GM19467 (cell line): ENCODE data around the gene SLC6A5.

Source experiments
- ATAC-seq: cut with Tn5 transposase; IDR thresholded peaks from one replicate; pipeline ENCODE4 v1.9.1; 2021; ENCODE audit warnings: mild to moderate bottlenecking, moderate library complexity; ENCODE audit not compliant: unreplicated experiment

The SLC6A5 gene

GRCh38 chr11:20620988-20621387, 21.6 kb downstream of the SLC6A5 start:
- no peak for ATAC-seq

- no peak for ATAC-seq
These were observed 22.3 kb downstream of the SLC6A5 start for GRCh38 chr11:20621679-20622078.

- no peak for ATAC-seq
These were observed 23.8 kb downstream of the SLC6A5 start for GRCh38 chr11:20623252-20623651.

DNA sequence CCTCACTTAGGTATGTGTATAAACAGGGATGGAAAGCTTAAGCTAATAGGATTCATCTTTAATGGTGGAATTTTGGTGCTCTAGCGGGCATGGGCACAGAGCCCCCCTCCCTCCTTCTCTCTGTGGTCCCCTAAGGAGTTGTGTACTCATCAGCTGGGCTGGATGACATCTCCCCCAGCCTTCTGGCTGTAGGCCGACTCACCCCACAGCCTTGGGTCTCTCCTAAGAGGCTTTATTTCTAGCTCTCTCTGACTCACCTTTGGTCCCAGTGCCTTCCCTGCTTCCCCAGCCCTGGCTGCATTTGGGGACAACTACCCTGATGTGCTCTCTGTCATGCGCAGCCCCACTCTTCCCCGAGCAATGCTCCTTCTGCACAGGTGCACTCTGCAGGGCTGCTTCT, 26.9 kb downstream of the SLC6A5 start:
- ATAC-seq = no peak

DNA sequence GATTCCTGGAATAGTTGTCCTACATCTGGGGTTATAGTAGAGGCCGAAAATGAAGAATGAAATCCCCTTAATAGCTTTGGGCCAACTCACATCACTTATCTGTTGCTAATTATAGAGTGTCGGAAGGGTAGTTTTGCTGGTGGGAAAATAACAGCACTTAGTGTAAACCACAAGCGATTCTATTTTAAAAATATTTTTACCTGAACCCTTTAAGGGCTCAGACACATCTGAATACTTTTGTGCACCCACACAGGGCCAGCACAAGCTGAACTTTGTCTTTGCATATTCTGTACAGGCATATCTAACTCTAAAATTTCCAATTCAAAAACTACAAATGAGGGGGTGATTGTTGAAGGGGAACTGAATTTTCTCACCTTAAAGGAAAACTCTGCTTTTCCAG, 27.6 kb downstream of the SLC6A5 start:
- ATAC-seq = no peak

- ATAC-seq = no peak
These were observed 28.3 kb downstream of the SLC6A5 start for GRCh38 chr11:20627701-20628100.

DNA sequence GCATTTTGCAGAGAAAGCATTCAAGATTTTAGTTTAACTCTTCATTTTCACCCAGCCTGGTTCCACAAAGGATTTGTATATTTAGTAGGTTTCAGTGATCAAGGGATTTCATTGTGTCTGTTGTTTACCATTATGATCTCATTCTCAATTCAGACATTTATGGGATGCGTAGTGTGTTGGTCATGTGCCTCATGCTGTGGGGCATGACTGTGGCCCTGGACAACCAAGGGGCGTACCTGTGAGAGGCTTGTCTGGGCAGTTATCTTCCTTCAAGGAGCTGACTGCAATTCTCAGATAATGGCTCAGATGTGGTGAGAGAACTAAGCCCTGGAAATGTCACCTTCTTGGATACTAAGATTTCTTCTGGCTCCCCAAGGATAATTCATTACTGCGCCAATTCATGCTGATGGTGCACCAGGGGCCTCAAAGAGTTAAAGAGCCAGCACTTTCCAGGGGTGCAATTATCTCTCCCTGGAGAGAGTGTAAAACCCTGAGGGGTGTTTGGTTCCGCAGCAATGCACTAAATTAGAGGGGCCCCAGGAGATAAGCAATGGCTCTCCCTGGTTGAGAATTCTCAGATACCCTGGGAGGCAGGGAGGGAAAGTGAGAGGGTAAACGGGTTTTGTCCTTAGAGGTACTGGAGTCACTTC, 32.2 kb downstream of the SLC6A5 start:
- ATAC-seq = no peak

- ATAC-seq = no peak
These were observed 32.7 kb downstream of the SLC6A5 start for GRCh38 chr11:20632169-20632532.

- ATAC-seq = no peak
These were observed 34.6 kb downstream of the SLC6A5 start for GRCh38 chr11:20634044-20634443.

DNA sequence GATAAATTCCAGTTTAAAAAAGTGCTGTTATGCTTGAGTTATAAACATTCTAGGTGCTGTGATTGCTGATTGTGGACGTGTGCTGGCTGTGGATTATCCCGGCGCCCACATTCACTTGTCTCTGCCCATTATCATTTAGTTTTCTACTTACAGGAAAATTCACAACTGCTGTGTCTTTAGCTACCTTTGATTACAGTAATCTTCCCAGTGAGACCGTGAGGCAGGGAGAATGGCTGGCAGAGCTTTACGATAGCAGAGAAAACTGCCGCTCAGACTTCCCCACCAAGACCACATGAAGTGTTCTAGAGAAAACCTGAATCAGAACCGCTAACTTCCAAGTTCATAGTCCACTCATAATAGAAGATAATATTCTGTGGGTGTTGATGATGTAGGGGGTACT, 35.4 kb downstream of the SLC6A5 start:
- no peak for ATAC-seq

DNA sequence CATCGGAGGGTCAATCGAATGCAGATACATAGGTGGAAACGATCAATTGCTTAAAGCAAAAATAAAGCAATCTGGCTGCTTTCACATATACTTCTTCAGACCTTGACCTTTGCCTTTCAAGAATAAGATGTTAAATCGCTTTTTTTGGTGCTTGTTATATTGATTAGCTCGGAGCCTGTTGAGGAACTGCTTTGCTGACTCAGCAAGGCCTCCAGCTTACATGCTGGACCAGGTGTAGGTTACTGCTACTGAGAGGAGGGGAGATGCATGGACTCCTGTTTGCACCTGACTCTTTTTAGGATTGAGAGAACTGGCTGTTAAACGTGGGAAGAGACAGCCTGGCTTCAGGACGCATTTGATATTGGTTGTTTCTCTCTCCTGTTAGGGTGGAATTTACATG, 38.7 kb downstream of the SLC6A5 start:
- no peak for ATAC-seq

DNA sequence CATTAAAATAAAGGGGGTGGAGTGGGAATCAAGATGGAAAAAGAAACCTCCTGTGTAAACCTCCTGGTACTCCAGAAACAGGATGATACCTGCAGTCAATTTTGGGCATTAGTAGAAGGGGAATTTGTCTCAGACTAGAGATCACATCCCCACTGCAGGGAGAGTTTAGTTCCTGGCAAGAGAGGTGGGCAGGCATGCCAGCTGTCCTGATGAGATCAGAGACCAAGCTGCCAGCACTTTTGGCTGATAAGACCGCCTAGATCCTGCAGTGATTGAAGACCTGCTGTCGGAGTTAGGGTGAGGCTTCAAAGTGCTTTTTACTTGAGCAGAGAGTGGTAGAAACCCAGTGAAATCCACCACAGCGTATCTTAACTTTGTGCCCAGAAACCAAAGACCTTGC, 40.3 kb downstream of the SLC6A5 start:
- ATAC-seq = no peak

DNA sequence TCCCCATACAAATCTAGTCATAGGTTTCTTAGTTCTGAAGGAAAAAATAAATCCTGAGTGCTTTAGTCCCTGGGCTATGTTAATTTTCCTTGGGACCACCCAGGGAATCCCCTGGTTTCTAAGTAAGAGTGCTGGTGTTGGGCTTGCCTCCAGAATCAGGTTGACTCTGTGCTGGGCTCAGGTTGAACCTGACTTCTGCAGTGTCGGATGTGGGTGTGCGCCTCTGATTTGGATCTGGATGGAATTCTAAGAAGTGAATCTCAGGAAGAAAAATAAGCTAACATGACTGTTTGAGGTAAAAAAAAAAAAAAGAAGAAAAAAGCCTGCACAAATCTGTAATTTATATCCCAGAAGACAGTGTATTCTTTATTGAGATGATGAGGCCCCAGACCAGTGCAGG, 41.0 kb downstream of the SLC6A5 start:
- no peak for ATAC-seq

- no peak for ATAC-seq
These were observed 45.0 kb downstream of the SLC6A5 start for GRCh38 chr11:20644360-20644759.

- no peak for ATAC-seq
These were observed 48.7 kb downstream of the SLC6A5 start for GRCh38 chr11:20647976-20648565.

- ATAC-seq = no peak
These were observed 52.9 kb downstream of the SLC6A5 start for GRCh38 chr11:20652150-20652806.

- no peak for ATAC-seq
These were observed 54.6 kb downstream of the SLC6A5 start for GRCh38 chr11:20654038-20654437.

- no peak for ATAC-seq
These were observed 57.5 kb downstream of the SLC6A5 start for GRCh38 chr11:20656901-20657300.

GRCh38 chr11:20658135-20658534, 58.7 kb downstream of the SLC6A5 start:
- no peak for ATAC-seq

DNA sequence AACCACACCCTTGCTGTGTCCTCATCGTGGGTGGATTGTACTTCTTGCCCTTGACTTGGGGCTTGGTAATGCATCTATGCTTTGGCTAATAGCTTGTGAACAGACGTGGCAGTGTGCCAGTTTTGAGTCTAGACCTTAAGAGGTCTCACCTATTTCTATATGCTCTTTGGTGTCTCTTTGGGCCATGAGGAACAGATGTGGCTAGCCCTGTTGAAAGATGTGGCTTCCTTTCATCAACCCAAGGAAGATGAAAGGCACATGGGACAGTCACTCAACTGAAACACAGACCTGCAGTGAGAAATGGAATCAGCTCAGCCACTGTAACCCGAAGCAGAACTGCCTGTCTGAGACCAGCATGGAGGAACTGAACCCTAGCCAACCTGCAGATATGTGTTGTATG, 62.0 kb downstream of the SLC6A5 start:
- ATAC-seq = no peak

- ATAC-seq = no peak
These were observed 62.4 kb downstream of the SLC6A5 start for GRCh38 chr11:20661850-20662249.

DNA sequence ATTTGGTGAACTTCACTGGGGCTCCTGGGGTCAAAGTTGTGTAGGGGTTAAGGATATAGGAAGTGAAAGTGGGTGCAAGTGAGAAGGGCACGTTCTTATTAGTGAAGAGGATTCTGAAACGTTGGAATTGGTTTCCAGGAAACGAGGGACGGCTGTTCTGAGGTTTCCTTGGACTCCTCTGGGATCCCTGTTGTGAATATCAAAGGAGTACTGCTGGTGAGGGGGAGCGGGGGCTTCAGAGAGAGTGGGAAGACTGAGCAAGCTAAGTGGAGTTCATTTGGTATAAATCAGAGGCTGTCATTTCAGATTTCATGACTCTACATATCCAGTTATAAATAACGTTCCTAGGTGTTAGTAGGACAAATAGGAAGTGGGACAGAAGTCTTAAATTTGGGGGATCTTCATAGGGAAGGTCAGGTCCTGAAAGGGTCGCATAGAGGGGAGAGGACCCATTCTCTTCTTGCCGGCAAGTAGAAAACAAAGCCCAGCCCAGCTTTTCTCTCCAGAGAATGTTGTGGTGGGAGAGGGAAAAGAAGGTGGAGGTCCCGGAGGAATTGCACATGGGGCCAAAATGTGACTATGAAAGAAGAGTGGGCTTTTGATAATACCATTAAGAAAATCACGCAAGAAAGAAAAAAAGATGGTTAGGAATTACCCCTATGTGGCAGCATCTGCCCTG, 68.9 kb downstream of the SLC6A5 start:
- ATAC-seq = no peak
